ENCODE measurements around the gene PI4KA.

PI4KA gene

GRCh38 chr22:20756846-20757245, 101.8 kb downstream of the PI4KA start:
- TF ChIP-seq POLR2A (IDR thresholded peaks at IDR 0.05; ENCODE audit: extremely low read depth, insufficient read length) (no peak), MYC (IDR thresholded peaks at IDR 0.05; ENCODE audit: low read depth, low read length) (no peak), MAX (IDR thresholded peaks at IDR 0.05; ENCODE audit: low read depth, low read length) (no peak)
- TF ChIP-seq, protein P1, sequence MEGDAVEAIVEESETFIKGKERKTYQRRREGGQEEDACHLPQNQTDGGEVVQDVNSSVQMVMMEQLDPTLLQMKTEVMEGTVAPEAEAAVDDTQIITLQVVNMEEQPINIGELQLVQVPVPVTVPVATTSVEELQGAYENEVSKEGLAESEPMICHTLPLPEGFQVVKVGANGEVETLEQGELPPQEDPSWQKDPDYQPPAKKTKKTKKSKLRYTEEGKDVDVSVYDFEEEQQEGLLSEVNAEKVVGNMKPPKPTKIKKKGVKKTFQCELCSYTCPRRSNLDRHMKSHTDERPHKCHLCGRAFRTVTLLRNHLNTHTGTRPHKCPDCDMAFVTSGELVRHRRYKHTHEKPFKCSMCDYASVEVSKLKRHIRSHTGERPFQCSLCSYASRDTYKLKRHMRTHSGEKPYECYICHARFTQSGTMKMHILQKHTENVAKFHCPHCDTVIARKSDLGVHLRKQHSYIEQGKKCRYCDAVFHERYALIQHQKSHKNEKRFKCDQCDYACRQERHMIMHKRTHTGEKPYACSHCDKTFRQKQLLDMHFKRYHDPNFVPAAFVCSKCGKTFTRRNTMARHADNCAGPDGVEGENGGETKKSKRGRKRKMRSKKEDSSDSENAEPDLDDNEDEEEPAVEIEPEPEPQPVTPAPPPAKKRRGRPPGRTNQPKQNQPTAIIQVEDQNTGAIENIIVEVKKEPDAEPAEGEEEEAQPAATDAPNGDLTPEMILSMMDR (IDR thresholded peaks at IDR 0.05; ENCODE audit: low read depth, low read length) = no peak
- no peak for DNase-seq (ENCODE audit: low read depth)
- no peak overlapping the region for H3K4me3 ChIP-seq (ENCODE audit: low read depth, low read length)

GRCh38 chr22:20752873-20753272, 105.7 kb downstream of the PI4KA start:
- no peak overlapping the region for H3K4me3 ChIP-seq (ENCODE audit: low read depth, low read length)
- TF ChIP-seq POLR2A (IDR thresholded peaks at IDR 0.05; ENCODE audit: extremely low read depth, insufficient read length) (no peak), MAX (IDR thresholded peaks at IDR 0.05; ENCODE audit: low read depth, low read length) (no peak), MYC (IDR thresholded peaks at IDR 0.05; ENCODE audit: low read depth, low read length) (no peak)
- TF ChIP-seq, protein P1 (IDR thresholded peaks at IDR 0.05; ENCODE audit: low read depth, low read length) = no peak
- no peak for DNase-seq (ENCODE audit: low read depth)

DNA sequence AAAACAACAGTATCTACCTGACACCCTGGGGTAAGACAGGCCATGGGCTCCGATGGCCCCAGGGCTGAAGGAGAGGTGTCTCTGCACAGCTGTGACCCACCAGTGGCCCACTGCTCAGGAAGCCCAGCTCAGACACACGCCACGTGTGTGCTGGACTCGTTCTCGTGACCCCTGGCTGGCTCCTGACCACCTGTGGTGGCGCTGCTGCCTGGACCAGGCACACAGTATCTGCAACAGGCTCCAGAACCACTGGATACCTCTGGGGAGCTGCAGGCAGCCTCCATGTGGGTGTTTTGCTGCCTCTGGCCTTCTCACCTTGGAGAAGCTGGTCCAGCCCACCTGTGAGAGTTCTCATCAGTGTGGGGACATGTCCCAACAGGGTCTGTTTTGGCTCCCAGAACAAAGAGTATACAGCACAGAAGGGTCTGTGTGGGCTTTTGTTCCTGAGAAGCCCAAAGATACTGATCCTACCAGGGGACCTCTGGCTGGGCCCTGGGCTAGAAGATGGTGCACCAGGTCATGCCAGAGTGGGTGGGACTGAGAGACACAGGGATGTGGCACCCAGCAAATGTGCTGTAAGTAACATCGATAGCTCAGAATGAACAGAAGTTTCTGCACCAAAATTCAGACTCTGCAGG, 106.4 kb downstream of the PI4KA start:
- no peak for TF ChIP-seq MAX (IDR thresholded peaks at IDR 0.05; ENCODE audit: low read depth, low read length)
- no peak for TF ChIP-seq MYC (IDR thresholded peaks at IDR 0.05; ENCODE audit: low read depth, low read length)
- TF ChIP-seq, protein P1 (IDR thresholded peaks at IDR 0.05; ENCODE audit: low read depth, low read length) = no peak
- no peak for TF ChIP-seq POLR2A (IDR thresholded peaks at IDR 0.05; ENCODE audit: extremely low read depth, insufficient read length)
- no peak overlapping the region for H3K4me3 ChIP-seq (ENCODE audit: low read depth, low read length)
- DNase-seq (ENCODE audit: low read depth) = no peak

DNA sequence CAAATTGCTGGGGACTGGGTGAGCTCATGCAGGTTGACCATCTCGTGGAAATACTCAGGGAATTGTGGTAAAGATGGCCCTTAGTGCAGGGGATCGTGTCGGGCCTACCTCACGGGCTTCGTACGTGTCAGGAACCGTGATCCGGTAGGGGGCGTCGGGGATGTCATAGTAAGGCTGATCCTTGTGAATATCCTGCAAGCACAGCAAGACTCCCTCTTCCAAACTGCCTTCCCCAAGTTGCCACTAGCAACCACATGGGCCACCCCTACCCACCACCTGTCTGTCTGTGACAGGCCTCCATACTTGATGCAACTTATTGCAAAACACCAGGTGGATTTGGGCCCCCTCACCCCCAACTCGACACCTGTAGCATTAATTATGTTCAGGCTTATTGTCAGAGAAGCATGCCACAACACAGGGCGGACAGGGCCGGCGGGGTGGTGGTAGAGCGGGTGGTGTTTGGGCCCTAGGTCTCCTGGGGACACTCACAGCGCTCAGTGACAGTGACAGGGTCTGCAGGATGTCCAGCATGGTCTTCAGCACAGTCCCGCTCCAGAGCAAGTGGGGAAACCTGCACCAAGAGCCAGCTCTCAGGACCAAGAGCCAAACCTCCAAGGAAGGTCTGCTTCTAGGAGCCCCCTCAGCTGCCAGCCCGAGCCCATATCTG, 107.3 kb downstream of the PI4KA start:
- H3K4me3 ChIP-seq (ENCODE audit: low read depth, low read length) = no peak overlapping the region
- DNase-seq (ENCODE audit: low read depth) = no peak
- TF ChIP-seq MAX (IDR thresholded peaks at IDR 0.05; ENCODE audit: low read depth, low read length) (no peak), MYC (IDR thresholded peaks at IDR 0.05; ENCODE audit: low read depth, low read length) (no peak), POLR2A (IDR thresholded peaks at IDR 0.05; ENCODE audit: extremely low read depth, insufficient read length) (no peak)
- TF ChIP-seq, protein P1 (IDR thresholded peaks at IDR 0.05; ENCODE audit: low read depth, low read length) = no peak

DNA sequence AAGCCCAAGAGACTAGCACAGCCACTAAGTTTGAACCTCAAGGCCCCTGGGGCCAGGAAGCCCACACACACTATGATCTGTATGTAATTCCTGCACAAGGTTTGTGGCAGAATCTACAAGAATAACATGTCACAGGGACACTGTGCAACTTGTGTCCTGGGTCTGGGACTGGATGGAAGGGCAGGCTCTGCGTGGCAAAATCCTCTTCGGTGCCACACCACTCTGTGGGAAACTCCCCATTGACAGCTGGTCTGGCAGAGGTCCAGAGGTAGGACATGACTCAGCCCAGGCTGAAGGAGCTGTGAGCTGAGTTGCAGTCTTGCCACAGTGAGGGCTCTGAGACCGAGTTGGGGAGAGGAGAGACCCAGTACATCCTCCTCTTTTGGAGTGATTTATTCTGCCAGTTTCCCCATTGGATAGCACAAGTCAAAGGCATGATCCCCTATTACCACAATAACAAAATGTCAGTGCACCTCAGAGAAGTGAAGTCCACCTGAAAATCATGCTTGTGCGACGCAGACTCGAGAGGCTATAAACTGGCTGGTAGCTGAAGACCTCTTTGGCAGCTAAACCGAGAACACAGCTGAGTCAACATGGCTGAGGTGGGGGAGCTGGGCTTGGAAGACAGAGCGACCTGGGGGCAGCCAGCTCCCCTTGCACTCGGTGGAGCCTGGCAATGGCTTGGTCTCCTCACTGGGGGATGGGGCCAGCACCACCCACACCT, 108.0 kb downstream of the PI4KA start:
- peak; percentile 27 for DNase-seq (ENCODE audit: low read depth)
- TF ChIP-seq POLR2A (IDR thresholded peaks at IDR 0.05; ENCODE audit: extremely low read depth, insufficient read length) (no peak), MAX (IDR thresholded peaks at IDR 0.05; ENCODE audit: low read depth, low read length) (no peak), MYC (IDR thresholded peaks at IDR 0.05; ENCODE audit: low read depth, low read length) (no peak)
- TF ChIP-seq, protein P1 (IDR thresholded peaks at IDR 0.05; ENCODE audit: low read depth, low read length) = no peak
- no peak overlapping the region for H3K4me3 ChIP-seq (ENCODE audit: low read depth, low read length)

All from NB4 (cell line).